ENCODE measurements around the gene ATXN1L.
A peak's percentile ranks its signal among the peaks of the same experiment; 100 is the strongest.

ATXN1L gene

DNA sequence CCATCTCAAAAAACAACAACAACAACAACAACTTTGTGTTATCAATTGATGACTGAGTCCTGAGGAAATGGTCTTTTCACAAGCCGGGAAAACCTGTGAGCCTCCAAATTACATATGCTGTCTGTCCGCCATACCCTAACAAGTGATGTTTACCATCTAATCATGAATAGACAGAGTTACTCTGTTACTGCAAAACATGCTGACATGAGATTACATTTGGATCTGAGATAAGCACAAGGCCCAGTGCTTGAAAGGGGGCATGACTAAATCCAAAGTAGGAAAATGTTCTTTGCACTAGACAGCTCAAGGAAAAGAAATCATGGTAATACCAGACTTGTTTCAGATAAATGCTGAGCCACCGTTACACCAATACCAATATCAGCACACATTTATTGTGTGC, 8.6 kb upstream of the ATXN1L start:
- no peak overlapping the region for H3K27ac Mint-ChIP-seq
- no peaks in the 10 kb centered on the region for H3K9me3 Mint-ChIP-seq
- no peak overlapping the region for H3K4me3 Mint-ChIP-seq
- DNase-seq (ENCODE audit: low spot score in 2 of 2): no peak
- ATAC-seq (ENCODE audit: low read depth): no peak
- H3K27me3 Mint-ChIP-seq: no peaks in the 10 kb centered on the region
- H3K4me1 Mint-ChIP-seq: peaks cover 2% of the 10 kb centered on the region
- H3K36me3 Mint-ChIP-seq: no peaks in the 10 kb centered on the region

DNA sequence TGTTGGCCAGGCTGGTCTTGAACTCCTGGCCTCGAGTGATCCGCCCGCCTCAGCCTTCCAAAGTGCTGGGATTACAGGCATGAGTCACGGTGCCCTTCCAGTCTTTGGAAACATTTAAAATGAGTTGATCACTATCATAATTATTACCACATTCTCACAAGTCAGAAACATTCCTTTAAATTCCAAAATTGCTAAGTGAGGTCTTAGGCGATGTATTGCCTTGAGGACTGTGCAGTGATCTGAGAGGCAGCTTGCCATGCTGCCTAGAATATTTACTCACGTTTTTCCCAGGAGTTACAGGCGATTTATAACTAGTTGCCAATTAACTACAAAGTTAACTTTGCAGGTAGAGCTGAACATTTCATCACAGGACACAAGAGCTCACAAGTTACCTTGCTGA, 5.7 kb upstream of the ATXN1L start:
- ATAC-seq (ENCODE audit: low read depth) (no peak), DNase-seq (ENCODE audit: low spot score in 2 of 2) (no peak)
- H3K27ac Mint-ChIP-seq: no peak overlapping the region
- no peaks in the 10 kb centered on the region for H3K9me3 Mint-ChIP-seq
- H3K4me3 Mint-ChIP-seq: no peak overlapping the region
- no peaks in the 10 kb centered on the region for H3K36me3 Mint-ChIP-seq
- H3K4me1 Mint-ChIP-seq: peaks cover 18% of the 10 kb centered on the region
- no peaks in the 10 kb centered on the region for H3K27me3 Mint-ChIP-seq

DNA sequence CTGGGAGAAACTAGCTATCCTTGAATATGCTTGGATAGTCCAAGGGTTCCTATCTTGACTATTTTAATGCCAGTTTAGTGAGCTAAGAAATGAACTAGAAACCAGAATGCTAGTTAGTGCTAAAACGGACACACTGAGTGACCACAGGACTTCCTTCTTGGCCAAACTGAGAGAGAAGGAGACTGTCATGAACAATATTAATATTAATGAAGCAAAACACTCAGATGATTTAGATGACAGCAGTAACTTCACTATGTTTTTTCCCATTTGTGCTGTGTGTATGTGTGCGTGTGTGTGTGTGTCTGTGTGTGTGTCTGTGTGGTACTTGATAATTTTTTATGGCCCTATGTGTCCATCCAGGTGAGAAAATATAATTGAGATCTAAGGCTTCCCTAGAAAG, 2.2 kb upstream of the ATXN1L start:
- H3K36me3 Mint-ChIP-seq: peaks cover 10% of the 10 kb centered on the region
- H3K9me3 Mint-ChIP-seq: no peaks in the 10 kb centered on the region
- no peak overlapping the region for H3K4me3 Mint-ChIP-seq
- H3K27me3 Mint-ChIP-seq: no peaks in the 10 kb centered on the region
- H3K27ac Mint-ChIP-seq: peak overlapping the region; percentile 98
- peaks cover 34% of the 10 kb centered on the region for H3K4me1 Mint-ChIP-seq
- DNase-seq (ENCODE audit: low spot score in 2 of 2) (no peak), ATAC-seq (ENCODE audit: low read depth) (no peak)

DNA sequence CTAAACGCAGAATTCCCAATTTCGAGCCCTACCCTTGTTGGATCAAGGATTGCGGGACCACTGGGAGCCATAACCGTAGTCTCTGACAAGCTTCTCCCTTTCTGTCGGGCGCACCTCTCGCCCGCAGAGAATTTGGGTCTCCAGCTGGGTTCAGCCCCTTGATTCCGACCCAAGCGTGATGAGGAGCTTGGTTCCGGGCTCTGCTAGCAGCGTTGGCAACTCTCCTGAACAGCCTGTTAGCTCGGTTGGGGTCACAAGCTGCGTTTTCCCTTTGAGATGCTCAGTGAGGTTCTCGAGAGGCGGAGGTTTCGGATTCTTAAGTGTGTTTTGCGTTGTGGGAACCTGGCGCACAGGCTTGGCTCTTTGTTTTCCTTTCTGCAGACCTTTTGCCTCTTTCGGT, 655 bp downstream of the ATXN1L start:
- H3K4me3 Mint-ChIP-seq: peak overlapping the region; percentile 93
- H3K4me1 Mint-ChIP-seq: peaks cover 42% of the 10 kb centered on the region
- no peaks in the 10 kb centered on the region for H3K9me3 Mint-ChIP-seq
- ATAC-seq (ENCODE audit: low read depth): no peak
- peaks cover 27% of the 10 kb centered on the region for H3K36me3 Mint-ChIP-seq
- DNase-seq (ENCODE audit: low spot score in 2 of 2): no peak
- H3K27ac Mint-ChIP-seq: peak overlapping the region; percentile 98
- no peaks in the 10 kb centered on the region for H3K27me3 Mint-ChIP-seq

DNA sequence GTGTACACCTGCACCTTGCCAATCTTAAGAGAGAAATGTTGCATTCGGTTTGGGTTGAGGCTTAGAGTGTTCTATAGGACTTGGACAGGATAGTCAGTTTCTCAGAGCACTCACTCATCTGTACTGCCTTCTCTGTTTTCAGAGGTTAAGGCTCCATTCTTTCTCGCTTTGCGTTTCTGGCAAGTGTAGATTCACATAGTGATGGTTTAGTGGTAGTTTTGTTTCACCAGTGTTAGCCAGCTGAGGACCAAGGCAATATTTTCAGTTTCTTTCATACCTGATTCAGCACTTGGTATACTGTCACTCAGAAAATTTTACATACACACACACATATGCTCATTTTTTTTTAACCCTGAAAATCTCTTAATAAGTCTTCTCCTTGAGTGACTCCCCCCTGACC, 1.3 kb downstream of the ATXN1L start:
- H3K9me3 Mint-ChIP-seq: no peaks in the 10 kb centered on the region
- H3K27me3 Mint-ChIP-seq: no peaks in the 10 kb centered on the region
- no peak for ATAC-seq (ENCODE audit: low read depth)
- H3K4me1 Mint-ChIP-seq: peaks cover 44% of the 10 kb centered on the region
- peaks cover 30% of the 10 kb centered on the region for H3K36me3 Mint-ChIP-seq
- peak overlapping the region; percentile 93 for H3K4me3 Mint-ChIP-seq
- peak overlapping the region; percentile 98 for H3K27ac Mint-ChIP-seq
- no peak for DNase-seq (ENCODE audit: low spot score in 2 of 2)

DNA sequence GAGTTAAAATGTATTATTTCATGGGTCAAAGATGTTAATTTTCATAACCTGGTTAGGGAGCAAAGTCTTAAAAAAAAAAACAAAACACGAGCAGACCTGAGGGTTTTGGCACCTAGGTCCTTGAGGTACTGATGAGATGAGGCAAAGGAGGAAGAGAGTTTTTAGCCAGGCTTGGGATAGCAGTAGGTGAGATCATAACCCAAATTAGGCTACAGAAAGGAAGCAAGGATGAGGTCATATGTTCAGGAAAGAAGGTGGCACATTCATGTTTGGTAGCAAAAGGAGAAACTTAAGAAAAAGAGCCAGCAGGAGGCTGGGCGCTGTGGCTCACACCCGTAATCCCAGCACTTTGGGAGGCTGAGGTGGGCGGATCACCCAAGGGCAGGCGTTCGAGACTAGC, 2.8 kb downstream of the ATXN1L start:
- Mint-ChIP-seq H3K36me3 (peaks cover 30% of the 10 kb centered on the region), H3K4me1 (peaks cover 43% of the 10 kb centered on the region)

DNA sequence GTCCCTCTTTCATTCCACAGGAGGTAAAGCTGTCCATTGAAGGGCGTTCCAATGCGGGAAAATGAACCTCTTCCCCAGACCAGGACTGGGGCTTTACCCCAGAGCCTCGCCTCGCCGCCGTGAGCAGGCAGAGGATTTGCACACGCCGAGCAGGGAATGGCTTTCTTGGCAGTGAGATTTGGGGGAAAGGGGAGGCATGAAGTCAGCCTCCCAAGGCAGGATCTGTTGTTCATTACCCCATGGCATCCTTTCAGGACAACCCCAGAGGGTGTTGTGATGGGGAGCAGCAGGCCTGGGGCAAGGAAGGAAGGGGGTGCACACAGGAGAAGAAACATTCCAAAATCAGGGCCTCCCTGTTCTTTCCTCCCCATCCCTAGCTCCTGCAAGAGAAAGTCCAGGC, 6.0 kb downstream of the ATXN1L start:
- Mint-ChIP-seq H3K9me3 (no peaks in the 10 kb centered on the region), H3K4me3 (no peak overlapping the region), H3K4me1 (peaks cover 56% of the 10 kb centered on the region), H3K27me3 (no peaks in the 10 kb centered on the region), H3K36me3 (peaks cover 32% of the 10 kb centered on the region), H3K27ac (peak overlapping the region; percentile 95)
- DNase-seq (ENCODE audit: low spot score in 2 of 2) (no peak), ATAC-seq (ENCODE audit: low read depth) (no peak)

More for the DNA sequence above, 2.8 kb downstream of the ATXN1L start:
- ATAC-seq (ENCODE audit: low read depth) (no peak), DNase-seq (ENCODE audit: low spot score in 2 of 2) (no peak)
- Mint-ChIP-seq H3K4me3 (no peak overlapping the region), H3K27ac (no peak overlapping the region), H3K27me3 (no peaks in the 10 kb centered on the region), H3K9me3 (no peaks in the 10 kb centered on the region)

DNA sequence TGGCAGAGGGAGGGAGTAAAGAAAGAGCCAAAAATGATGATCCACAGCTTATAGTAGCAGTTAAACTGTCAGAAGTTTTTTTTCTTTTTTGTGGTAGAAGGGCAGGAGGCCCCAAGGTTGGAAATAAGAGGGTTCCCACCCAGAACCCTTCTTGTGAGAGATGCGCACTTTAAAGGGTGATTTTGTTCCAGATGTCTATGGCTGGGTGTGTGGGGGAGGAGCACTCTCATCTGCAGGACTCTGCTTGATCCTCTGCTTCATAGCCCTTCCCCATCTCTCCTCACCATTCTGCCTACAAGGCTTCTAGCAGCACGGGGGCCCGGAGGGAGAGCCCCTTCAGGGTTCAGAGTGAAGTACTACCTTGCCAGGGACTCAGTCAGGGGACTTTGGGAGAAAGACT, 6.4 kb downstream of the ATXN1L start:
- Mint-ChIP-seq H3K36me3 (peaks cover 32% of the 10 kb centered on the region), H3K4me3 (no peak overlapping the region), H3K9me3 (no peaks in the 10 kb centered on the region), H3K4me1 (peaks cover 54% of the 10 kb centered on the region), H3K27ac (peak overlapping the region; percentile 95), H3K27me3 (no peaks in the 10 kb centered on the region)
- DNase-seq (ENCODE audit: low spot score in 2 of 2) (no peak), ATAC-seq (ENCODE audit: low read depth) (no peak)

DNA sequence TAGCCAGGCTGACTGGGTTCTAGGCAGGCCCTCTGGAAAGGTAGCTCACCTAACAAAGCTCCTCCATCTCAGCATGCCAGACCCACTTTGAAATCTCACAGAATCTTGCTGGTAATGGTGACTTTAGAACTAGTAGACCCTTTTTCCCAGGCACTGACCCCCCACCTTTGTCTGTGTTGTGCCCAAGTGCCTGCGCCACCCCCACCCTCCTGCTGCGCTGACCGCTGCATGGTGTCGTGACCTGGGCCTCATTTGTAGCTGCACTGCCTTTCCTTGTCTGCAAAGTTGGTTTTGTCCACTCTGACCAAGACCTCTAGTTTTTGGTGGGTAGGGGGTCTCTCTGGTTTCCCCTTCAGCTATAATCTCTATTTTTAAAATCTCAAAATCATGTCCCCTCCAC, 6.8 kb downstream of the ATXN1L start:
- Mint-ChIP-seq H3K27me3 (no peaks in the 10 kb centered on the region), H3K9me3 (no peaks in the 10 kb centered on the region), H3K4me1 (peaks cover 53% of the 10 kb centered on the region), H3K27ac (peak overlapping the region; percentile 95), H3K36me3 (peaks cover 30% of the 10 kb centered on the region), H3K4me3 (no peak overlapping the region)
- DNase-seq (ENCODE audit: low spot score in 2 of 2): no peak
- ATAC-seq (ENCODE audit: low read depth): no peak

DNA sequence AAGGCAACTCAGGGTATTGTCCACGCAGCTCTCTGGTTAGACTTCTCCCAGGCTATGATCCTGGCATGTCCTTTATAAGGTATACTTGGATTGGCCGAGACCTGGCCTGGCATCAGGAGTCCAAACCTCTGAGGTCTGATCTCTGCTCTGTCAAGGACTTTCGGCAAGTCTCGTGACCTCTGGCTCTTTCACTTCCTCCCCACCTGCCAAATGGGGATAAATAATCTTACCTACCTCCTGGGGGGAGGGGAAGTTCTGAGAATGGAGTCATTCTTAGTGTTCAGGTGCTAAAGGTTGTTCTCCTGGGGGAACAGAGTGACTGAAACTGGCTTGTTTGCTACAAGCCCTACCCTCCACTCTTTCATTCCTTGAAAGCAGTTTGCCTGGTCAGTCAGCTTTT, 7.6 kb downstream of the ATXN1L start:
- peaks cover 50% of the 10 kb centered on the region for H3K4me1 Mint-ChIP-seq
- no peaks in the 10 kb centered on the region for H3K27me3 Mint-ChIP-seq
- DNase-seq (ENCODE audit: low spot score in 2 of 2) (peak in 1 of 2 donors; percentile 35), ATAC-seq (ENCODE audit: low read depth) (peak; percentile 94)
- peak overlapping the region; percentile 95 for H3K27ac Mint-ChIP-seq
- H3K9me3 Mint-ChIP-seq: no peaks in the 10 kb centered on the region
- peaks cover 24% of the 10 kb centered on the region for H3K36me3 Mint-ChIP-seq
- peak overlapping the region; percentile 67 for H3K4me3 Mint-ChIP-seq

DNA sequence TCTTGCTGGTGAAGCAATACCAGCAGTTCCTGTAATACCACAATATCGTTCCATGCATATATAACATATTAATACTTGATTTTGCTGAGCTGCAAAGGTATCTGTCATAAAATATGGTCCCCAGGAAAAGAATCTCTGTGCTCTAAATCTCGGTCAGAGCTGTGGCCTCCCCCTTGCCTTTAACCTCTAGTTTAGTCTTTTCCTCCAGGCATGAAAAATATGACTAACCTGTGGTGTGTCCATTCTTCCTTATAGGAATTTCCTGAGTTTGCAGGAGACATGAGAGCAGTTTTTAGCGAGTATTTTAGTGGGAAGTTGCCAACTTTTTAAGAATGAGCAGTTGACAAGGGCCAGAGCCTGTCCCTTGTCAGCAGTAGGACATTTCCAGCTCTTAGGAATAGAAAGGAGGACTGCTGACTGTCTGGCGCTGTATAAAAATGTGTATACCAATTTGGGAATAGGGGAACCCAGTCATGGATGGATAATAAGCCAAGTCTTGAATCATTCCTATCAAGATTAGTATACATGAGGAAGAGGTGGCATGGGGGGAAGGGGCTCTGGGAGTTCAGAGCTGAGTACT, 8.7 kb downstream of the ATXN1L start:
- peaks cover 22% of the 10 kb centered on the region for H3K36me3 Mint-ChIP-seq
- no peak for DNase-seq (ENCODE audit: low spot score in 2 of 2)
- no peak overlapping the region for H3K4me3 Mint-ChIP-seq
- no peaks in the 10 kb centered on the region for H3K27me3 Mint-ChIP-seq
- H3K4me1 Mint-ChIP-seq: peaks cover 48% of the 10 kb centered on the region
- H3K9me3 Mint-ChIP-seq: no peaks in the 10 kb centered on the region
- peak overlapping the region; percentile 95 for H3K27ac Mint-ChIP-seq
- ATAC-seq (ENCODE audit: low read depth): no peak

DNA sequence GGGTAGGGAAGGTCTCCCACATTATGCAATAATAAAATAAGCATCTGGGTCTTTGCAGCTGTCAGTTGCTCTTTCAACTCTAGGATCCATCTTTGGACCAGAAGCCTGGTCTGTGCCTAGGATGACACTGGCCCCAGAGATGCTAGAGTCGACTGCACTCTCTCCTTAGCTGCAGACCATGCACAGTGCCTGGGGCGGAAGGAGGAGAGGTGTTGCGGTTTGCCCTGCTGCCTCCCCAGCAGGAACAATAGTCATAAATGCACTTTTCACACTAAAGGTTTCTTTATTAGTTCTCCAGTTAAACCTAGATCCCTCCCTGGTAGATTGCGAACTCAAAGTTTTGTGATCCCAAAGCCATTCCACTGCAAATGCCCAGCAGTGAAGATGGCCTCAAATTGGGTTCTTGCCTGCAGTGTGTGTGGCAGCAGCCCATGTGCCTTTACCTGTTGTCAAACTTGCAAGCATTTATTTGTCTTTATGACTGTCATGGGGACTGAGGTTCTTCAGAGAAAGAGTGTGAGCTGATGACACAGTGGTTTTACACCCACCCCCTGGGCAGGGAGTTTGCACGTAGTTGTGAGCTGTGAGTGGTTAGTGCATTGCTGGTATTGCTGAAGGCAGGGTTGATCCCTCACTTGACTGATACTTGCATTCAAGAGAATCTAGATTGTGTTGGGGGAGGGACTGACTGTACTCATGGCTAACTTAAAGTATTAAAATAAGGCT, 10.3 kb downstream of the ATXN1L start:
- Mint-ChIP-seq H3K36me3 (peaks cover 13% of the 10 kb centered on the region), H3K9me3 (no peaks in the 10 kb centered on the region), H3K27me3 (no peaks in the 10 kb centered on the region), H3K4me1 (peaks cover 42% of the 10 kb centered on the region), H3K27ac (peak overlapping the region; percentile 56), H3K4me3 (no peak overlapping the region)
- no peak for DNase-seq (ENCODE audit: low spot score in 2 of 2)
- no peak for ATAC-seq (ENCODE audit: low read depth)

DNA sequence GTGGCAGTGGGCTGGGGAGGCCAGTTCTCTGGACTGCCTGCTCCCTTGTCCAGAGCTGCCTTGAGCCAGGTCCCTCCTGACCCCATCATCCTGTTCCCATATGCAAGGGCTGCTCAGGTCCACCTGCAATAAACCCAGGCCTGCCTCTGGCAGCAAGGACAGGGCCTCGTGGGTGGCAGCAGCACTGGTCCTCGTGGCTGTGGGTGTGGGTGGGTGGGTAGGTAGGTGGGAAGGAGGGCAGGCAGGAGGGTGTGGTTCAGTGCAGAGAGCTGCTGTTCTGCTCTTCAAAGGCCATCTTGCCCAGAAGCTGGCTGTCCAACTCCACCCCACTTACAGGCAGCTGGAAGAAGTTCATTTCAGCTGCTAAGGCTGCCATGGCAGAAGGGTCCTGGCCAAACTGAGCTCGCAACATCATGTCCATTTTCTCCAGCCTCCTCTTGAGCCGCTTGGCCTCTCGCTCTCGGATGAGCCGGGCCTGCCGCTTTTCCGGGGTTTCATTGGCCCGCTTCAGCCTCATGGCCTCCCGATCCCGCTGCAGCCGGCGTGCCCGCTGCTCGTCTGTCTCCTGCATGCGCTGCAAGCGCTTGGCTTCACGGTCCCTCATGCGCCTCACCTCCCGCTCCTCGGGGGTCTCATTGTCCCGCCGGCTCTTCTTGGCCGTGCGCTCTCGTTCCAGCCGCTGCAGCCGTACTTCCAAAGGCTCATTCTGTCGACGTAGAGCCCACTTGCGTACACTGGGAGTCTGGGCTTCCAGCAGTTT, 14.2 kb downstream of the ATXN1L start:
- Mint-ChIP-seq H3K36me3 (peaks cover 20% of the 10 kb centered on the region), H3K4me3 (no peak overlapping the region)
- no peak for ATAC-seq (ENCODE audit: low read depth)

DNA sequence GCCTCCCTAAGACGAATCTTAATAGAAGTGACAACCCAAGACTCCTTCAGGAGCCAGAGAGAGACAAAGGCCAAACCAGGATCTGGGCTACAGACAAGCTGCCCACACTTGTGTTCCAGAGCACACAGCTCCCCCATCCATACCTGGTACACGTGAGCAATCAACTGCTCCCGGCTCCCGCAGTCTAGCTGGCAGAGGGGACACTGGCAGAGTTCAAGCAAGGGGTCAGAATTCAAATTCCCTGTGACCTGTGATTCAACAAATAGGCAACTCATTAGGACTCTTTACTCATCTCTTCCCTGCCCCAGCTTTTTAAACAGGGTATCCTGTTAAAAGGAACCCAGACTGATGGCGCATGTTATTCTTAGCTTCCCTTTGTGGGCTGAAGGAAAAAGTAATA, 18.2 kb downstream of the ATXN1L start:
- Mint-ChIP-seq H3K9me3 (no peaks in the 10 kb centered on the region), H3K27ac (no peak overlapping the region), H3K27me3 (no peaks in the 10 kb centered on the region), H3K4me3 (no peak overlapping the region), H3K36me3 (peaks cover 28% of the 10 kb centered on the region), H3K4me1 (no peaks in the 10 kb centered on the region)
- DNase-seq (ENCODE audit: low spot score in 2 of 2) (no peak), ATAC-seq (ENCODE audit: low read depth) (no peak)

More for the DNA sequence above, 14.2 kb downstream of the ATXN1L start:
- H3K9me3 Mint-ChIP-seq: no peaks in the 10 kb centered on the region
- DNase-seq (ENCODE audit: low spot score in 2 of 2): no peak
- H3K4me1 Mint-ChIP-seq: peaks cover 18% of the 10 kb centered on the region
- H3K27me3 Mint-ChIP-seq: no peaks in the 10 kb centered on the region
- peak overlapping the region; percentile 29 for H3K27ac Mint-ChIP-seq

Data from memory B cell (primary cell).